ENCODE results near the gene SLC1A2.

GRCh38 chr11:35376613-35377012 lies 42.7 kb downstream of the SLC1A2 start:
- TF ChIP-seq CTCF (conservative IDR thresholded peaks at IDR 0.05; ENCODE audit: low read length) (no peak), EZH2phosphoT487 (IDR thresholded peaks at IDR 0.05; ENCODE audit: borderline replicate concordance) (no peak)

All from Loucy (cell line).